ENCODE results near the gene ENKUR. TPM values are rescaled to one million over a fixed set of nuclear protein-coding genes. Genes with fewer than 3 reads are reported as not detected.

ENKUR gene
- total RNA-seq, 4 donors from 2014 or later = not detected

DNA sequence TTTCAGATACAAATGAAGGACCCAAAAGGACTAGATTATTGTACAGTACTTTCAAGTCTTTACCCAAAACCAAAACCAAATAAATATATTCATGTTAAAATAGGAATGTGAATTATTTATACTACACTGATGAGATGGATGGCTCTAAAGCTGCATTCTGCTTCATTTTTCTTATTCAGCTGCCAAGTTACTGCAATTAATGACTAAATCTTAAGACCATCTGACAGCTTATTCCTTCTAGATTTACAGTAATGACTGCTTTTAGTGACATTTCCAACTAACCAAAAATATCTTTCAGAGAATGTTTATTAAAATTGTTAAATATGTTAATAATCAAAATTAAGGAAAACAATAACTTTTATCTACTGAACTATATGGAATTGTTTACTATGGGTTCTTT is 20.9 kb downstream of the ENKUR start:
- TF ChIP-seq, protein P1, sequence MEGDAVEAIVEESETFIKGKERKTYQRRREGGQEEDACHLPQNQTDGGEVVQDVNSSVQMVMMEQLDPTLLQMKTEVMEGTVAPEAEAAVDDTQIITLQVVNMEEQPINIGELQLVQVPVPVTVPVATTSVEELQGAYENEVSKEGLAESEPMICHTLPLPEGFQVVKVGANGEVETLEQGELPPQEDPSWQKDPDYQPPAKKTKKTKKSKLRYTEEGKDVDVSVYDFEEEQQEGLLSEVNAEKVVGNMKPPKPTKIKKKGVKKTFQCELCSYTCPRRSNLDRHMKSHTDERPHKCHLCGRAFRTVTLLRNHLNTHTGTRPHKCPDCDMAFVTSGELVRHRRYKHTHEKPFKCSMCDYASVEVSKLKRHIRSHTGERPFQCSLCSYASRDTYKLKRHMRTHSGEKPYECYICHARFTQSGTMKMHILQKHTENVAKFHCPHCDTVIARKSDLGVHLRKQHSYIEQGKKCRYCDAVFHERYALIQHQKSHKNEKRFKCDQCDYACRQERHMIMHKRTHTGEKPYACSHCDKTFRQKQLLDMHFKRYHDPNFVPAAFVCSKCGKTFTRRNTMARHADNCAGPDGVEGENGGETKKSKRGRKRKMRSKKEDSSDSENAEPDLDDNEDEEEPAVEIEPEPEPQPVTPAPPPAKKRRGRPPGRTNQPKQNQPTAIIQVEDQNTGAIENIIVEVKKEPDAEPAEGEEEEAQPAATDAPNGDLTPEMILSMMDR (IDR thresholded peaks at IDR 0.05) = no peak
- no peak for TF ChIP-seq EP300 (IDR thresholded peaks at IDR 0.05)
- TF ChIP-seq POLR2A (IDR thresholded peaks at IDR 0.05) = no peak
- no peak for DNase-seq (ENCODE audit: low spot score in 2 of 2)
- Histone ChIP-seq H3K4me3 (no peak overlapping the region), H3K36me3 (no peaks in the 10 kb centered on the region), H3K27me3 (peaks cover 0 to 6% of the 10 kb centered on the region in 2 donors), H3K9me3 (peaks cover 0 to 6% (median 0%) of the 10 kb centered on the region in 4 donors), H3K27ac (no peak overlapping the region), H3K4me1 (no peaks in the 10 kb centered on the region)

DNA sequence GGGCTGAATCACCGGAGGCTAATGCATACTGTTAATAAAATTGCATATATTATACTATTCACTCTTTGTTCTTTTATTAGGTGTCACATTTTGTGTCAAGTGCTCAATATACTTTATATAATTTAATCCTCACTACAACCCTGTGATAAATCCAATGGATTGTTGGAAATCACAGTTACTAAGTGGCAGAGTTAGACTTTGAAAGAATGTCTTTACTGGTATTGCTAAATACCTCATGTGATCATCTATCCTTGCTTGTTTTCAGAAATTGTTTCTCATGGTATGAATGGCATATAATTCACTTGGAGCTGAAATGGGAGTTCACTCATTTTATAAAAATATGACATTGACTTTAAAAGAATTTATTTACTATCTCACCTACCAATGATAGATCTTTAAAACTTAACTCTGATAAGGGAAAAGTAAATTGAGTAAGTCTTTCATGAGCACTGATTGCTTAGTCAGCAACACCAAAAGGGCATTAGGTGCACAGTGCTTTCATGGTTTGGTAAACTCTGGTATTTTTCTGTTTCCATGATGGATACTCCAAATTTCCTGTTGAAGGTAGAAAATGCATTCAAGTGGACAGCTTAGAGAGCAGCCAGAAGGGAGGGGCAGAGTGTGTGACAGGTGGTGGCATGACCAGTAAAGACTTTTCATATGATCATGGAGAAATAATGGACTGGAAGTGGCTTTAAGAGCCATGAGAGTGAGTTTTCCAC is 22.6 kb downstream of the ENKUR start:
- no peak overlapping the region for H3K27ac ChIP-seq
- WGBS, 2 donors = 93 to 96% methylated on average over 1 of the region's 1 CpG
- H3K9me3 ChIP-seq = no peaks in the 10 kb centered on the region
- TF ChIP-seq POLR2A (IDR thresholded peaks at IDR 0.05) (no peak), EP300 (IDR thresholded peaks at IDR 0.05) (no peak)
- H3K27me3 ChIP-seq = peaks cover 0 to 6% of the 10 kb centered on the region in 2 donors
- no peaks in the 10 kb centered on the region for H3K36me3 ChIP-seq
- H3K4me3 ChIP-seq = no peak overlapping the region
- no peak for DNase-seq (ENCODE audit: low spot score in 2 of 2)
- H3K4me1 ChIP-seq = no peaks in the 10 kb centered on the region

DNA sequence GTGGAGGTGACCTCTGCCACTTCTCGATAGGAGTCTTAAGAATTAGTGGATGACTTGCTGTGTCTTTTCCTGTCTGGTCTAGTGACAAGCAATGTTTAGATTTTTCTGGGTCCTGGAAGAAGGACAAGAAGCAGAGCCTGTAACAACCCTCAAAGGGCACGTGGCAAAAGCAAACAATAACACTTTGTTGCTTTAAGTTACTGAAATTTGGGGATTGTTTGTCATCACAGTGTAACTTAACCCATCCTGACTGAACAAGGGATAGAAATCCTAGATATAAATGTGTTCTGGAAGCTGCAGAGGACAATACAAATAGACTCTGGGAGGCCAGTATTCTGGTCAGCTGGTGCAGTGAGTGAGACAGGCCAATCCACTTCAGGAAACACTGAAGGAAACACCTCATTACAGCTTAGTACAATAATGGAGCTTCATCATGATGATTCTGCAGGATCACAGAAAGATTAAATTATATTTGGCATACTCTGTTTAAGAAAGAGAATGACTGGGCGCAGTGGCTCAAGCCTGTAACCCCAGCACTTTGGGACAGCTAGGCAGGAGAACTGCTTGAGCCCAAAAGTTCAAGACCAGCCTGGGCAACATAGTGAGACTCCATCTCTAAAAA is 23.3 kb downstream of the ENKUR start:
- no peaks in the 10 kb centered on the region for H3K36me3 ChIP-seq
- H3K9me3 ChIP-seq = no peaks in the 10 kb centered on the region
- WGBS, 2 donors = 62 to 71% methylated on average over 3 of the region's 3 CpGs
- H3K27me3 ChIP-seq = peaks cover 0 to 6% of the 10 kb centered on the region in 2 donors
- DNase-seq (ENCODE audit: low spot score in 2 of 2) = no peak
- no peak for TF ChIP-seq EP300 (IDR thresholded peaks at IDR 0.05)
- no peak overlapping the region for H3K27ac ChIP-seq
- no peak overlapping the region for H3K4me3 ChIP-seq
- H3K4me1 ChIP-seq = no peaks in the 10 kb centered on the region

DNA sequence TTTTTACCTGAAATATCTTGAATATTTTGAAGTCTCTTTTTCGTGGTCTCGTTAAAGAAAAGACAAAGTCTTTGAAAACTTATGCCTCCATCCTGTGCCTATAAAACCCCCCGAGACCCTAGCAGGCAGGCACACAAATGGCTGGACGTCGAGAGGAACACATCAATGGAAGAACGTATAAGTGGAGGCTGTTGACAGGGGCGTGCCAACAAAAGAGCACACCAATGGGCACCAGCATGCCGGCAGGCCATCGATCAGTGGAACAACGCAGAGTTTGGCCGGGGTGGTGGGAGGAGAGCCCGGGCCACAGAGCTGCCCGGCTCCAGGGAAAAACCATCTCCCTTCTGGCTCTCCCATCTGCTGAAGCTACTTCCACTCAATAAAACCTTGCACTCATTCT is 24.7 kb downstream of the ENKUR start:
- no peaks in the 10 kb centered on the region for H3K4me1 ChIP-seq
- DNase-seq (ENCODE audit: low spot score in 2 of 2) = no peak
- WGBS, 2 donors = 91 to 93% methylated on average over 13 of the region's 13 CpGs
- H3K9me3 ChIP-seq = no peaks in the 10 kb centered on the region
- TF ChIP-seq, protein P1 (IDR thresholded peaks at IDR 0.05) = no peak
- TF ChIP-seq EP300 (IDR thresholded peaks at IDR 0.05) (no peak), POLR2A (IDR thresholded peaks at IDR 0.05) (no peak)
- H3K36me3 ChIP-seq = no peaks in the 10 kb centered on the region
- no peak overlapping the region for H3K4me3 ChIP-seq
- H3K27ac ChIP-seq = no peak overlapping the region
- peaks cover 0 to 6% of the 10 kb centered on the region in 2 donors for H3K27me3 ChIP-seq

DNA sequence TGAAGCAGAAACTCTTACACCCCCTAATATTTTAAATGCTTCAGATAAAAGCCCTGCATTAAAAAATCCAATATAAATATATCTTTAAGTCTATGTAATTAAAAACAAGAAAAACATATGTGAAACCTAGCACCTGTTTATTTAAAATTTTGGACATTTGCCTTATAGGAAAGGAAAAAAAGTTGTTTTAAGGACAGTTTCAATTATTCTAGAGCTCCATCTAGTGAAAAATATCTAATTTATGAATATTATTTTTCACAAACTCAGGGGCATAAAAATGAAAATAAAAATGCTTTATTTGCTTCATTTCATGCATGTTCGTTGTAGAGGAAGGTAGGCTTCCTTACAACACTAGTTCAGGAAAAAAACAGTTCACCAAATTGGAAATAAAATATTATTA is 26.1 kb downstream of the ENKUR start:
- TF ChIP-seq EP300 (IDR thresholded peaks at IDR 0.05) = no peak
- TF ChIP-seq, protein P1 (IDR thresholded peaks at IDR 0.05) = peak; percentile 8 to 38 (median 17)

DNA sequence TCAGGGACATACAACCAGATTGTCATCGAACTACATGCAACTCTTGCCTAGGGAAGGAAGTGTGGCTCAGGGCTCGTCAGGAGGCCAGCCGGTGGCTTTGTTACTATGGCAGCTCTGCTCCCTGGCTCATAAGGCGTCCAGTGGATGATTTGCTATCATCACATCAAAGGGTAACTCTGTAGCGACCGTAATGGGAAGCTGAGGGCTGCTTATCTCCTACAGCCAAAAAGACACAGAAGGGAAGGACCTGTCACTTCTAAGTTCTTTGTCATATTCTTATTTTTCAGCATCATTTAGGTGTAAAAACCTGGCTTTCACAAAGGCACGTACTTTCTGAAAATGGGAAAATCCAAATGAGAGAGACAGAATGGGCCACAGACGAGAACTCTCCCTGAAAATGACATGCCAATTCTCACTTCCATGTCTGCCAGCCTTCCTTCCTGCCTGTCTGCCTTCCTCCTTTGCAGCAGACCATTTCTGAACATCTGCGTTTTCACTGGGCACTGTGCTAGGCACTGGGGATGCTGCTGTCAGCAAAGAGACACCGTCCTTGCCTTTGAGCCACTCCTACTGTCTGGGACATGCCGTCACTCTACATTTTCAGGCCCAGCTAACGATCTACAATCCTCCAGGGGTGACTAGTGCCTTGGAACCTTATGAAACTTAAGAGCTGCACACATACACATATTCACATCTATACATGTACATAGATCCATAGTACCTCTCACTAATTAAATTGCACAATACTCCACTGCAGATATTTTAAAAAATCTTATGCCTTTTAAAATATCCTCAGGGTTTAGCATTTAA is 26.9 kb downstream of the ENKUR start:
- no peaks in the 10 kb centered on the region for H3K36me3 ChIP-seq
- no peak overlapping the region for H3K27ac ChIP-seq
- H3K4me1 ChIP-seq = no peaks in the 10 kb centered on the region
- no peaks in the 10 kb centered on the region for H3K9me3 ChIP-seq
- DNase-seq (ENCODE audit: low spot score in 2 of 2) = no peak
- peaks cover 0 to 6% of the 10 kb centered on the region in 2 donors for H3K27me3 ChIP-seq
- TF ChIP-seq, protein P1 (IDR thresholded peaks at IDR 0.05) = no peak
- no peak for TF ChIP-seq EP300 (IDR thresholded peaks at IDR 0.05)
- no peak overlapping the region for H3K4me3 ChIP-seq
- 66 to 80% methylated on average over 12 of the region's 12 CpGs for WGBS, 2 donors

More for the DNA sequence above, 26.1 kb downstream of the ENKUR start:
- no peak for DNase-seq (ENCODE audit: low spot score in 2 of 2)
- Histone ChIP-seq H3K4me1 (no peaks in the 10 kb centered on the region), H3K27ac (no peak overlapping the region), H3K36me3 (no peaks in the 10 kb centered on the region), H3K9me3 (no peaks in the 10 kb centered on the region), H3K4me3 (no peak overlapping the region), H3K27me3 (peaks cover 0 to 6% of the 10 kb centered on the region in 2 donors)
- WGBS, 2 donors = 5 to 15% methylated on average over 1 of the region's 1 CpG

Measured in tibial nerve (tissue), 4 donors.